H54 (cell line): ENCODE results near the gene S100A7.
"Not testable (repeated sequence)": the region's sequence is repeated elsewhere in the genome, so short reads cannot be mapped to it uniquely, and the experiment has no call there.

Experiments used
- DNase-seq: peaks from one replicate; pipeline ENCODE4 v3.0.0; 2011; ENCODE audit warnings: low spot score, mixed read lengths; ENCODE audit not compliant: insufficient read length
- FAIRE-seq: peaks from 3 replicates; lab custom pipeline; 2011; peaks lifted over from hg19 to GRCh38; lab: Jason Lieb, UNC
- POLR2A ChIP-seq: IDR thresholded peaks from 2 replicates; pipeline ENCODE4 v1.6.1; 2011; ENCODE audit warnings: low read depth, mild to moderate bottlenecking, low read length

The S100A7 gene

DNA sequence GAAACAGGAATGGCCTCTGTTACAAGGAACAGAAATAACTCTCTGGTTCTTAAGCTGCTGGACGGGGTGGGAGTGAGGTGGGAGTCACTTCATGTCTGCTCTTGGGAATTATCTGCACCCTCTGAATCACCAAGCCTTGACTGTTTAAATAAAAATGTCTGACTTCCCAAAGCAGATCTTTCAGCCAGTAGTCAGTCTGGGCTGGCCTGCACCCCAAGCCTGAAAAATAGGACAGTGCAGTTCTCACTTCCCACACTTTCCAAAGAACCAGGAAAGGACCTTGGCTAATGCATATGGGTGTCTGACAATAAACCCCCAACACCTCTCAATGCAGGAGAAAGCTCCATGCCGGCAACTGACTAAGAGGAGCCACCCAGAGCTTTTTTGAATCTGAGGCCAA is 796 bp downstream of the S100A7 start:
- FAIRE-seq: no peak
- no peak for TF ChIP-seq POLR2A
- DNase-seq: no peak

DNA sequence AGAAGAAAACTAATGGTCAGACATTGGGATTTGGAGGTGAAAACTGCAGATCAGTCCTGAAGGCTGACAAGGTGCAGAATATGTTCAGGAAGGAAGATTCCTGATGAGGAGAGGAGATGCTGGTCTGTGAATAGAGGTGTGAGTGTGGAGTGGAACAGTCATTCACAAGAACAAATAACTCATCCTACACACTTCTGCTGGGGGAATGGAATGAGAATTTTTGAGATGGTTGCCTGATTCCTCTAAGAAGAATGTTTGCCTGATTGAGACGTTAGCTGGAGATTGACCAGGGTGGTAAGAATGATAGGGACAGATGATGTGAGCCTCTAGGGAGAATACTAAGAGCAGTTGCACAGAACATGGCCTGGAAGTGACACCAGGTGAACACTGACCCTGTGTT is 4.1 kb downstream of the S100A7 start:
- TF ChIP-seq POLR2A: no peak
- no peak for DNase-seq
- no peak for FAIRE-seq

DNA sequence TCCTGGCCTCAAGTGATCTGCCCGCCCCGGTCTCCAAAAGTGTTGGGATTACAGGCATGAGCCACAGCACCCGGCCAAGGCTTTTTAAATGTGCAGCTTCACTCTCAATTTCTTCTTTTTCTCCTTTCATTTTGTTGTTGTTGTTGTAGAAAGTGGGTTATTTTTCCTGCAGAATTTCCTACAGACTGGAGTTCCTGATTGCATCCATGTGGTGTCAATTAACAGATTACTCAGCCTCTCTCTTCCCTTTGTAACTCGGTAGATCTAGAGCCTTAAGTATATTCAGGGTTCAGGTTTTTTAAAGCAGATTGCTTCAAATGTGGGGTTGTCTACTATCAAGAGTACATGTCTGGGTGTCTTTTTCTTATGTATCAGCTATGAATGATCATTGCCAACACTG is 11.6 kb downstream of the S100A7 start:
- not testable (repeated sequence) for DNase-seq

DNA sequence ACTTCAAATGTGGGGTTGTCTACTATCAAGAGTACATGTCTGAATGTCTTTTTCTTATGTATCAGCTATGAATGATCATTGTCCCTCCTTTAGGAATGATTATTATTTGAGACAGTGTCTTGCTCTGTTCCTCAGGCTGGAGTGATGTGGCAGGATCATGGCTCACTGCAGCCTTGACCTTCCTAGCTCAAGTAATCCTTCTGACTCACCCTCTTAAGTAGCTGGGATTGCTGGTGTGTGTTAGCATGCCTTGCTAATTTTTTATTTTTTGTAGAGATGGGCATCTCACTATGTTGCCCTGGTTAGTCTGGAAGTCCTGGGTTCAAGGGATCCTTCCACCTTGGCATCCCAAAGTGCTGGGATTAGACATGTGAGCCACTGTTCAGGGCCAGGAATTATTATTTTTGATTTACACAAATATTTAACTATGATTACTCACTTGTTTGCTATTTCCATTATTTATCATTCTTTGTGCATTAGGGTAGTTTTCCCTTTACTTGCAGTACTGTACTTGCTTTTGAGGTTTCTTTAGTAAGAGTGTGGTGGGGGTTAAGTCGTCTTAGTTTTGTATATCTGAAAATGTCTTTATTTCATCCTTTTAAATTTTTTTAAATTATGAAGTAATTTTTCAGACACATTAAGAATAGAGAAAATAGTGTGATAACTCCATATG is 12.8 kb downstream of the S100A7 start:
- FAIRE-seq: no peak
- DNase-seq: no peak
- TF ChIP-seq POLR2A: no peak

More for the DNA sequence above, 11.6 kb downstream of the S100A7 start:
- not testable (repeated sequence) for FAIRE-seq

DNA sequence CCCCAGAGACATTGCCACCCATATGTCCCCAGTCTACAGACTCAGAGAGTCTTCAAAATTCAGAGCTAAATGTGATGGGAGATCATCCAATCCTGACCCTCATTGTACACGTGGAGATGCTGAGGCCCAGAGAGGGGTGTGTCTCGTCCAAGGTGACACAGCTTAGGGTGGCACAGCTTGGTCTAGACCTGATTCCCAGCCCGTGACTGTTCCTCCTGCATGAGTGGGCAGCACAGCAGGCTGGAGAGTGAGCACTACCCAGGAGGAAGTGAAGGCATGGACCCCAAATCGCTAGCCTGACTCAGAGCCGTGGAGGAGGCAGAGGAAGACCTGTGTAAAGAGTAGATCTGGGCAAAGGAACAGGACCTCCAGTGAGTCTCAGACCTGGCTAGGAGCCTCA is 16.4 kb downstream of the S100A7 start:
- DNase-seq: no peak
- FAIRE-seq: no peak
- no peak for TF ChIP-seq POLR2A

DNA sequence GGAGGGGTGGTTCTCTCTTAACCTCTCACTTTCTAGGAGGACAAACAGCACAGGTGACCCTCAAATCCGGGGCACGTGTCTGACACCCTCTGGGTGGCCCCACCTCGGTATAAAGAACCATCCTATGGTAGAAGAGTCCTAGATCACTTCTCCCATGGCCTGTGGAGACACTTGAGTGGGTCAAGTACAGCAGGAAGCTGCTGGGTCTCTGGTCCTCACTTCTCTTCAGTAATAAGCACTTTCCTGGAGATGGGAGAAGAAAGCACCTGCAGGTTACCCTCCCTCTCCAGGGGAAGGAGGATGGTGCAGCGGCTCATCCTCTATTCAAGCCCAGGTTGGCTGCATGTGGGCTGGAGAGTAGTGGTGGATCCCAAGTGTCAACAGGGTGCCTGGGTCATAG is 17.0 kb downstream of the S100A7 start:
- no peak for TF ChIP-seq POLR2A
- DNase-seq (no peak), FAIRE-seq (no peak)

DNA sequence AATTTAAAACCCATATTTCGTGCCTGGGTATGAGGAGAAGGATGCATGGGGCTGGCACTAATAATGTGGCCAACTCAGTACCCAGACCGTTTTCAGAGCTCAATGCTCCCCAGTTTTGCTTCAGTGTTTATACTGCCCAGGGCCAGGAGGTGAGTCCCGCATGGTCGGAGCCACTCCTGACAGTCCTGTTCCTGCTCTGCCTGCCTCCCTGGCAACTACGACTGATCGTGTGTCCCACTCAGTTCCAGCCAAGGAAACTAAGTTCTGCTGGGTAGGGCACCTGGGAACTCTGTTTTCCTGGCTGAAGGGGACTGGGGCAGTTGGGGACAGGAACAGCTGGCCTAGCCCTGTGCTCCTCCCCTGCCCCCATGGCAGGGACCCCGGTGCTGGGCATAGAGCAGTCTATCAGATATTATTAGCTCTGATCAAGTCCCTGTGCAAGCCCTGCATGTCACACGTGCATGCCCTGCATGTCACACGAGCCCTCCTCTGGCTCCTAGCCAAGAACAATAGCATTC is 19.2 kb downstream of the S100A7 start:
- FAIRE-seq (no peak), DNase-seq (no peak)
- TF ChIP-seq POLR2A: no peak

DNA sequence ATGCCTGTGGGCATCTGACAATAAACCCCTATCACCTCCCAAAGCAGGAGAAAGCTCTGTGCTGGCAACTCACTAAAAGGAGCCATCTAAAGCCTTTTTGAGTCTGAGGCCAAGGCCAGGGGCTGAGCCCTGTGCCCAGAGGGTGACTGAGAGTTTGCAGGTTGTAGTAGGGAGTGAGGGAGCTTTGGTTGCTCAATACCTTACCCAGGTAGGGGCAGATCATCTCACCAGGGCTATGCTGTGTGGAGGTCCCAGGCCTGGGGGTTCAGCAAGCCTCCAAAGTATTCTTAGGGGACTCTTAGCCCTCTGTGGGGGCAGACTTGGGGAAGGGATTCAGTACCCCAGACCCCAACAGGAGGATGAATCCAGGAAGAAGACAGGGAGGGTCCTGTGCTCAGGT is 21.2 kb downstream of the S100A7 start:
- no peak for TF ChIP-seq POLR2A
- FAIRE-seq (no peak), DNase-seq (no peak)

DNA sequence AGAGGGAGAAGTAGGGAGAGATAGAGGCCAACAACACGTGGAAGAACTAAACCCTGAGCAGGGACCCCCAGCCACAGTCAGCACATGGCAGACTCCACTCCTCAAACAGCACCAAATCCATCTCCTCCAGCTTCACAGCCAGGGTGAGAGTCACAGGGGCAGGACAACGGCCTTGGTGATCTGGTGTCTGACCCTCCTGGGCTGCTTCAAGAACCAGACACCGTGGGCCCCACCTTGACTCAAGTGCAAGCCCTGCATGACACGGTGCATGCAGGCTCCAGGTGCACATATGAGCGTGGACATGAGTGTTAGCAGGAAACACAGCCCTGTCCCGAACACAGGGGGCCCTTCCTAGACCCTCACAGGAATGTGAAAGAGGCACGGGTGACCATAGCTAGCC is 21.9 kb downstream of the S100A7 start:
- DNase-seq (no peak), FAIRE-seq (no peak)
- TF ChIP-seq POLR2A: no peak

DNA sequence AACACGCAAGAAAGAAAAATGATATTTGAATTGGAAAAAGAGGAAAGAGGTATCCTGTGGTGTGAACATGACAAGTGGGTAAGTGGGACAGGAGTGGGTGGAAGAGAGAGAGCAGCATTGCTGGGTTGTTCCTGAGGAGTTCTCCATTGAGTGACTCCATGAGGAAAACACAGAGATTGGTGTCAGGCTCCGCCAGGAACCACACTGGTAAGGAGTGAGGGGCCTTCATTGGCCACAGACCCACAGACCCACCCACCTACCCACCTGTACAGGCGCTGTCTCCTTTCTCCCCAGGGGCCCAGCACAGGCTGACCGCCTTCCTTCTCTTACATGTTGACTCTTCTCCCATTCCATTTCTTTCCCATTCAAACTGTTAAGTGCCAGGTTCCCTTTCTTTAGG is 23.2 kb downstream of the S100A7 start:
- DNase-seq (no peak), FAIRE-seq (no peak)
- TF ChIP-seq POLR2A: no peak

DNA sequence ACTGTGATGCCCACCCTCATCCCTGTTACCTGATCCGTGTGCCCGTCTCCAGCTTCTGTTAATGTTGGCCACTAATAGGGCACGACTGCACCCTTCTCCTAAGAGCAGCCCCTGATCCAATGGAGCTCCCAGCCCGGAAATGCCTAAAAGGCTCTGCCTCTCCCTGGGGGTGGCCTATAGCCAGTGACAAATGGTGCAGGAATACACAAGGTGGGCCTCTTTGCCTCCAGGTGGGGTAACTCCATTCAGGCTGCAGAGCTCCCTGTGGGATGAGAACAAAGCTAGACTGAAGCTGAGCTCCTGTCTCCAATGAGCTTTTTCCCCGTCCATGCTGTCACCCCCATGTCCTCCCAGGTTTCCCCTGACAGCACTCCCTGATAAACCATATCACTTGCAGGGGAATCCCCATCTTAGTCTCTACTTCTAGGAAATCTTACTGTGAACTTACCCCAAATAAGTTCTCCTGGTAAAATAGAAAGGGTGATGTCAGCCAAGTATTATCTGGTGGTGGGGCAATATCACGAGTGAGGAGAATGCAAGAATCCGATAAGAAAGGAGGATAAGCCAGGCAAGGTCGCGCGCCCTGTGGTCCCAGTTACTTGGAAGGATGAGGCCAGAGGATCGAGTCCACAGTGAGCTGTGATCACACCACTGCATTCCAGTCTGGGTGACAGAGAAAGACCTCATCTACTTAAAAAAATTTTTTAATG is 25.6 kb downstream of the S100A7 start:
- DNase-seq (no peak), FAIRE-seq (no peak)
- no peak for TF ChIP-seq POLR2A

DNA sequence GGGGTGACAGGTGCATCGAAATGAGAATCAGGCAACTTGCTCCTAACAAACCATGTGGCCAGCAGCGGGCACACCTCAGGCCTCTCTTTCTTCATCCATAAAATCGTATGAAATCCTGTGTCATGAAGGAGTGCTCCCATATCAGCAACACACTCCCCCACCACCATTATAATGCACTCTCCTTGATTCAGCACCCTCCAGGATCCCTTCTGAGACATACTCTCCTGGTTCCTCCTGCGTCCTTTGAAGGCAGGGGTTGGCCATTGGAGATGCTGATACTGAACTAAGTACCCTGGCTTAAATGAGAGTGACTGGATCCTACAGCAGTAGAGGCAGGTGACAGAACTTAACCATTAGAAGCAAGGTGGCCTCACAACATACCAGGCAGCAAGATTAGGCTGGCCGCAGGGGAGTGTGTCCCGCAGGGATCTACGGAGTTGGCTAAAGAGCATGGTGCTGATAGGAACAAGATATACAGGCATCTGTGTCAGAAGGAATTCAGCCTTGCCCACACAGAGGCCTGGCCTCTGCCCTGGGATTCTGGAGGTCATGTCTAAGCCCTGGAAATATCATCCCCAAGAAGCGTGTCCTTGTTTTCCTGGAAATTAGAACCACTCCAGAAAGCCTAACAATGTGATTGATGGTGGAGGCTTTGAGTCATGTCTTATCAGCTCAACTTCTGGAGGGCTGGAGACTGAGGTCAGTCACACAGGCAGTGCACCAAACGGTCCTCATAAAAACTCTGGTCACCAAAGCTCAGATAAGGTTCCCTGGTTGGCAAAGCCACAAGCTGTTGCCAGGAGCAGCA is 27.4 kb downstream of the S100A7 start:
- FAIRE-seq (no peak), DNase-seq (no peak)
- no peak for TF ChIP-seq POLR2A

DNA sequence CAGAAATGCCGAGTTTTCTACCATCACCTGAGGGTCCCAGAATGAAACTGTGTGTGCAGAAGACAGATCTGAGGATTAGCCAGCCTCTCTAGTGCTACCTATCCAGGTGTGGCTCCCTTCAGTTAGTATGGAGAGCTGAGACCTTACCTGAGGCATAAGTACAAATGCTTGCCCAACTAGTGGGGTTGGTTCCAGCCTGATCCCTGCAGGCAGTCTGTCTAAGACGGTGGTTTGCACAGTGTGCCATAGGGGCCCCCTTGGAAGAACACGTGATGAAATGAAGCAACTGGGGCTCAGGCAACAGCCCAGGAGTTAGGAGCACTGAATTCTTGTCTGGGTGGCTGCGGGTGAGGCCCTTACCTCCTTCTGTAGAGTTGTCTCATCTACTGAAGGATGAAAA is 28.5 kb downstream of the S100A7 start:
- FAIRE-seq: no peak
- no peak for TF ChIP-seq POLR2A
- DNase-seq: no peak

DNA sequence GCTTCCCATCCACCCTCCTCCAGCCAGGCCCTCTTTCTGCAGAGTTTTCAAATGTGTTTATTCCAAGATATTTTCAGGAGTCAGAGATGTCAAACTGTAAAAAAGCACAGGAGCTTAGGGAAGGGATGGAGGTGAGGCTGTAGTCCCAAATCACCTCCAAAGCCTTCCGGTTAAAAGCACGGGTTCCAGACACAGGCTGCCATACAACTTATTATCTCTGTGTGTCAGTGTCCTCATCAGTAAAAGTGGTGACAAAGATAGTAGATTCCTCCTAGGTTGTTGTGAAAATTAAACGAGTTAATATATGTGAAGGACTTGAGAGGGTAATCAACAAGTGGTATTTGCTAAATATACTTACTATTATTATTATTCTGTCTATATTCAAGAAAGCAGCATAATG is 29.0 kb downstream of the S100A7 start:
- no peak for TF ChIP-seq POLR2A
- no peak for FAIRE-seq
- DNase-seq: no peak
